ENCODE data around the gene DVL2. TPM values are rescaled to one million over a fixed set of nuclear protein-coding genes. Genes with fewer than 3 reads are reported as not detected.

Gene DVL2
- total and polyA plus RNA-seq, 2 experiments from 2014 or later = 79.2 to 121 TPM

- no peak for TF ChIP-seq CTCF (IDR thresholded peaks at IDR 0.05; ENCODE audit: low read depth, low read length)
- Histone ChIP-seq H3K9me3 (ENCODE audit: low read depth) (no peaks in the 10 kb centered on the region), H3K4me1 (ENCODE audit: low read depth) (peaks cover 5% of the 10 kb centered on the region), H3K27ac (no peak overlapping the region), H3K4me3 (peak overlapping the region; percentile 3), H3K36me3 (peaks cover 8% of the 10 kb centered on the region), H3K27me3 (peaks cover 44% of the 10 kb centered on the region)
- DNase-seq (ENCODE audit: low read depth in 1 of 2, low spot score in 1 of 2) = peak in 1 of 2 donors; percentile 10
Observed at GRCh38 chr17:7262935-7263800, 28.9 kb upstream of the DVL2 start.

- DNase-seq (ENCODE audit: low read depth in 1 of 2, low spot score in 1 of 2) = no peak
- peaks cover 5% of the 10 kb centered on the region for H3K4me1 ChIP-seq (ENCODE audit: low read depth)
- no peak within 1 kb of the TSS for H3K27ac ChIP-seq
Observed at GRCh38 chr17:7262192-7262934, 28.0 kb upstream of the DVL2 start, which contains the start of gene CLDN7. Gene CLDN7 (minus strand): TSS chr17:7262478. CDS start chr17:7262043, 435 bp downstream.

GRCh38 chr17:7261379-7262191 is 27.3 kb upstream of the DVL2 start:
- H3K27ac ChIP-seq = no peak overlapping the region
- H3K4me3 ChIP-seq = peak overlapping the region; percentile 25
- peaks cover 15% of the 10 kb centered on the region for H3K36me3 ChIP-seq
- no peaks in the 10 kb centered on the region for H3K9me3 ChIP-seq (ENCODE audit: low read depth)
- TF ChIP-seq CTCF (IDR thresholded peaks at IDR 0.05; ENCODE audit: low read depth, low read length) = no peak
- peaks cover 44% of the 10 kb centered on the region for H3K27me3 ChIP-seq
- DNase-seq (ENCODE audit: low read depth in 1 of 2, low spot score in 1 of 2) = no peak
- peaks cover 5% of the 10 kb centered on the region for H3K4me1 ChIP-seq (ENCODE audit: low read depth)

More at GRCh38 chr17:7262192-7262934, 28.0 kb upstream of the DVL2 start, which contains the start of gene CLDN7:
- Histone ChIP-seq H3K27me3 (peaks cover 44% of the 10 kb centered on the region), H3K9me3 (ENCODE audit: low read depth) (no peaks in the 10 kb centered on the region), H3K36me3 (peaks cover 14% of the 10 kb centered on the region), H3K4me3 (peak within 1 kb of the TSS; percentile 25)
- no peak for TF ChIP-seq CTCF (IDR thresholded peaks at IDR 0.05; ENCODE audit: low read depth, low read length)

DNA sequence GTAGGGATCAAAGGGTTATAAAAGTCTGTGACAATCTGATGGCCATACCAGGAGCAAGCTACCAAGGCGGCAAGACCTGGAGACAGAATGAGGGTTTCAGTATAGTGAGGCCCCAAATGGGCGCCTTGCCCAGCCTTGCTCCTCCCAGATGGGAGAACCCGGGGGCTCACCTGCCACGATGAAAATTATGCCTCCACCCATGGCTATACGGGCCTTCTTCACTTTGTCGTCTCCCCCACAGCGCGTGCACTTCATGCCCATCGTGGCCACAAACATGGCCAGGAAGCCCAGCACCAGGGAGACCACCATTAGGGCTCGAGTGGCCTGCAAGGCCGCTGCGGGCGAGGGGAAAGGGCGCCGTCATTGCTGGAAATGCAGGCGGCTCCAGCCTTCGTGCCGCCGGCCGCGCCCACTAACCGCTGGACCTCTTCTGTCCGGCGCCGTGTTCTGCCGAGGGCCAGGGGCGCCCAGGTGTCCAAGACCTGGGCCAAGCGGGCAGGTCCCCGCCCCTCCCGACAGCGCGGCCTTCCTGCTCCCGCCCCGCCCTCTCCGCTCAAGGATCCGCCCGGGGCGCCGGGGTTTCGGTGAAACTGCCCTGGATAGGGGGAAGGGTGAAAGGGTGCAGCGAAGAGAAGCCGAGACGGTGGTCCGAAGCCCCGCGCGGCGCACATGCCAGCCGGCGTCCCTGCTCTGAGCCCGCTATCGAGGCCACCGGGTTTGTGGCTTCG is 26.5 kb upstream of the DVL2 start:
- Histone ChIP-seq H3K27ac (no peak overlapping the region), H3K4me3 (peak overlapping the region; percentile 25), H3K4me1 (ENCODE audit: low read depth) (peaks cover 5% of the 10 kb centered on the region), H3K36me3 (peaks cover 15% of the 10 kb centered on the region), H3K9me3 (ENCODE audit: low read depth) (no peaks in the 10 kb centered on the region), H3K27me3 (peaks cover 44% of the 10 kb centered on the region)
- peak in 1 of 2 donors; percentile 53 for DNase-seq (ENCODE audit: low read depth in 1 of 2, low spot score in 1 of 2)
- TF ChIP-seq CTCF (IDR thresholded peaks at IDR 0.05; ENCODE audit: low read depth, low read length) = no peak

All from cardiac muscle cell (in vitro differentiated cells and primary cell).